H9 (cell line): ENCODE data around the gene RERE. TPM values are rescaled to one million over a fixed set of nuclear protein-coding genes. Genes with fewer than 3 reads are reported as not detected.

ENCODE experiments used
- DNase-seq: peaks from one replicate; pipeline ENCODE4 v3.0.0-alpha.2; 2017
- H2AFZ ChIP-seq: one replicate; pipeline ENCODE4 v1.6.1; 2013; ENCODE audit warnings: mild to moderate bottlenecking, low read length, control low read depth, moderate library complexity
- H2AK5ac ChIP-seq: 2 replicates; pipeline ENCODE4 v1.6.1; 2013; ENCODE audit warnings: low read length, control low read depth, mixed read lengths; ENCODE audit not compliant: insufficient read length
- H2BK120ac ChIP-seq: one replicate; pipeline ENCODE4 v1.6.1; 2013; ENCODE audit warnings: low read depth, mild to moderate bottlenecking, low read length, control low read depth, inconsistent platforms; ENCODE audit not compliant: poor library complexity, severe bottlenecking
- H2BK12ac ChIP-seq: 2 replicates; pipeline ENCODE4 v1.6.1; 2013; ENCODE audit warnings: low read length, control low read depth, mixed read lengths, low read depth; ENCODE audit not compliant: insufficient read length
- H2BK15ac ChIP-seq: 2 replicates; pipeline ENCODE4 v1.6.1; 2013; ENCODE audit warnings: low read depth, low read length, control low read depth
- H2BK20ac ChIP-seq: one replicate; pipeline ENCODE4 v1.6.1; 2013; ENCODE audit warnings: low read depth, mild to moderate bottlenecking, low read length, control low read depth, inconsistent platforms; ENCODE audit not compliant: poor library complexity, severe bottlenecking
- H2BK5ac ChIP-seq: 2 replicates; pipeline ENCODE4 v1.6.1; 2013; ENCODE audit warnings: low read length, control low read depth, mixed read lengths; ENCODE audit not compliant: insufficient read length
- H3K14ac ChIP-seq: 2 replicates; pipeline ENCODE4 v1.6.1; 2013; ENCODE audit warnings: low read length, control low read depth; ENCODE audit not compliant: insufficient read depth
- H3K18ac ChIP-seq: 2 replicates; pipeline ENCODE4 v1.6.1; 2013; ENCODE audit warnings: low read depth, mild to moderate bottlenecking, mixed read lengths, low read length, control low read depth; ENCODE audit not compliant: insufficient read length
- H3K23ac ChIP-seq: 2 replicates; pipeline ENCODE4 v1.6.1; 2013; ENCODE audit warnings: low read length, control low read depth, mixed read lengths, low read depth; ENCODE audit not compliant: insufficient read length
- H3K23me2 ChIP-seq: 2 replicates; pipeline ENCODE4 v1.6.1; 2013; ENCODE audit warnings: low read depth, mild to moderate bottlenecking, mixed read lengths, low read length, control low read depth; ENCODE audit not compliant: insufficient read length, poor library complexity, severe bottlenecking
- H3K27ac ChIP-seq: 2 replicates; pipeline ENCODE4 v1.5.1; 2013; ENCODE audit warnings: low read length, control low read depth, mixed read lengths, low read depth; ENCODE audit not compliant: insufficient read length
- H3K27me3 ChIP-seq: 2 replicates; pipeline ENCODE4 v1.6.1; 2013; ENCODE audit warnings: low read length, control low read depth, inconsistent platforms; ENCODE audit not compliant: insufficient read depth
- H3K4ac ChIP-seq: 2 replicates; pipeline ENCODE4 v1.6.1; 2013; ENCODE audit warnings: low read depth, mild to moderate bottlenecking, control low read depth, inconsistent platforms, low read length, moderate library complexity
- H3K4me1 ChIP-seq: 2 replicates; pipeline ENCODE4 v1.6.1; 2013; ENCODE audit warnings: low read length, control low read depth, inconsistent platforms; ENCODE audit not compliant: insufficient read depth
- H3K4me2 ChIP-seq: 2 replicates; pipeline ENCODE4 v1.6.1; 2013; ENCODE audit warnings: low read length, control low read depth, mixed read lengths; ENCODE audit not compliant: insufficient read length, insufficient read depth
- H3K56ac ChIP-seq: 2 replicates; pipeline ENCODE4 v1.6.1; 2013; ENCODE audit warnings: low read depth, mild to moderate bottlenecking, mixed read lengths, low read length, control low read depth; ENCODE audit not compliant: insufficient read length
- H3K79me1 ChIP-seq: 2 replicates; pipeline ENCODE4 v1.6.1; 2013; ENCODE audit warnings: low read depth, mild to moderate bottlenecking, moderate library complexity, low read length, control low read depth, inconsistent platforms; ENCODE audit not compliant: insufficient read depth, poor library complexity, severe bottlenecking
- H3K79me2 ChIP-seq: 2 replicates; pipeline ENCODE4 v1.6.1; 2013; ENCODE audit warnings: low read length, control low read depth, inconsistent platforms; ENCODE audit not compliant: insufficient read depth
- H3K9ac ChIP-seq: 2 replicates; pipeline ENCODE4 v1.6.1; 2013; ENCODE audit warnings: low read length, control low read depth, mixed read lengths; ENCODE audit not compliant: insufficient read length; ENCODE audit errors: extremely low read depth
- H3K9me3 ChIP-seq: one replicate; pipeline ENCODE4 v1.6.1; 2013; ENCODE audit warnings: low read depth, low read length, inconsistent platforms; ENCODE audit not compliant: control insufficient read depth
- H3T11ph ChIP-seq: one replicate; pipeline ENCODE4 v1.6.1; 2013; ENCODE audit warnings: mild to moderate bottlenecking, low read length, control low read depth, inconsistent platforms
- H4K20me1 ChIP-seq: one replicate; pipeline ENCODE4 v1.6.1; 2013; ENCODE audit not compliant: control insufficient read depth, insufficient read length, insufficient read depth
- H4K5ac ChIP-seq: 2 replicates; pipeline ENCODE4 v1.6.1; 2013; ENCODE audit warnings: low read depth, mild to moderate bottlenecking, mixed read lengths, low read length, control low read depth; ENCODE audit not compliant: insufficient read length
- H4K8ac ChIP-seq: replicated peaks from 2 replicates; pipeline ENCODE4 v1.6.1; 2013; ENCODE audit warnings: low read length, control low read depth, mixed read lengths, low read depth; ENCODE audit not compliant: insufficient read length
- H4K91ac ChIP-seq: 2 replicates; pipeline ENCODE4 v1.6.1; 2013; ENCODE audit warnings: low read depth, mild to moderate bottlenecking, moderate library complexity, mixed read lengths, low read length, control low read depth; ENCODE audit not compliant: insufficient read length
- H3K27ac Mint-ChIP-seq, 3 experiments: 2 replicates in 2 of 3; 3 replicates in 1 of 3; pipeline ENCODE4 v1.8.0; 2020 to 2021; ENCODE audit warnings: mixed read lengths in 3 of 3, mild to moderate bottlenecking in 1 of 3, moderate library complexity in 1 of 3
- H3K27me3 Mint-ChIP-seq: 2 replicates; pipeline ENCODE4 v1.8.0; 2021; ENCODE audit warnings: low read depth, mild to moderate bottlenecking, moderate library complexity, mixed read lengths
- H3K36me3 Mint-ChIP-seq, 3 experiments: 2 replicates in 2 of 3; 3 replicates in 1 of 3; pipeline ENCODE4 v1.8.0; 2020 to 2021; ENCODE audit warnings: low read depth in 3 of 3, mixed read lengths in 3 of 3; ENCODE audit not compliant: insufficient read depth in 1 of 3
- H3K4me1 Mint-ChIP-seq, 2 experiments: 2 replicates each; pipeline ENCODE4 v1.8.0; 2020; ENCODE audit warnings: mixed read lengths in 2 of 2
- H3K4me3 Mint-ChIP-seq, 2 experiments: 2 replicates in 1 of 2; 3 replicates in 1 of 2; pipeline ENCODE4 v1.8.0; 2020 to 2021; ENCODE audit warnings: mild to moderate bottlenecking in 2 of 2, mixed read lengths in 2 of 2, moderate library complexity in 1 of 2
- H3K9me3 Mint-ChIP-seq, 2 experiments: 2 replicates in 1 of 2; 3 replicates in 1 of 2; pipeline ENCODE4 v1.8.0; 2020; ENCODE audit warnings: mild to moderate bottlenecking in 2 of 2, mixed read lengths in 2 of 2, moderate library complexity in 1 of 2
- WGBS: extraction: QIAGEN DNeasy Blood & Tissue Kit; methylation state at CpG from one replicate; pipeline ENCODE4 v1.1.7; 2013; ENCODE audit warnings: missing lambda C conversion rate, low lambda C conversion rate, mixed read lengths; ENCODE audit not compliant: insufficient read length; ENCODE audit errors: extremely low coverage; 5-methylcytosine and 5-hydroxymethylcytosine counted together
- total RNA-seq: library from RNA; stranded (reverse); gene quantifications from 2 replicates; pipeline ENCODE4 v1.2.1, GENCODE V29; 2021
- TF ChIP-seq, protein P1 (sequence below): fragments of 200-600 bp; sonication (generic); conservative IDR thresholded peaks from 3 replicates; pipeline ENCODE4 v1.8.0; 2021; ENCODE audit warnings: antibody characterized with exemption, mild to moderate bottlenecking

RERE gene
- total RNA-seq, 1 experiment from 2014 or later = 103 TPM

DNA sequence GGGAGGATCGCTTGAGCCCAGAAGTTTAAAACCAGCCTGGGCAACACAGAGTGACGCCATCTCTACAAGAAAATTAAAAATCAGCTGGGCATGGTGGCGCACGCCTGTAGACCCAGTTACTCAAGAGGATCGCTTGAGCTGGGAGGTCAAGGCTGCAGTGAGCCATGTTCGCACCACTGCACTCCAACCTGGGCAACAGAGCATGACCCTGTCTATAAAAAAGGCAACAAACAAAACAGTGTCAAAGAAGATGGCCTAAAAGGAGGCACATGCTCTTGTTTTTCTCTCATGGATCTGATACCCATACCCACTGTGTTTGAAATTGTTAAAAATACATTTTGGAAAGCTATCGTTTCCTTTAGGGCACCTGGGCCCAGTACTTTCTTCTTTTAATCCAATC, 307.9 kb downstream of the RERE start:
- H3K4me2 ChIP-seq = no peak overlapping the region
- no peaks in the 10 kb centered on the region for H3K27me3 ChIP-seq
- H2AK5ac ChIP-seq = no peak overlapping the region
- no peak overlapping the region for H2BK12ac ChIP-seq
- Mint-ChIP-seq H3K27me3 (no peaks in the 10 kb centered on the region), H3K4me1 (peaks cover 12 to 16% of the 10 kb centered on the region in 2 experiments), H3K36me3 (peaks cover 11 to 32% (median 23%) of the 10 kb centered on the region in 3 experiments; a peak in 6 of 7 replicates), H3K27ac (peak overlapping the region in 1 of 3 experiments; percentile 6; a peak in 2 of 7 replicates), H3K9me3 (no peaks in the 10 kb centered on the region), H3K4me3 (no peak overlapping the region)
- H2BK15ac ChIP-seq = no peak overlapping the region
- TF ChIP-seq, protein P1, sequence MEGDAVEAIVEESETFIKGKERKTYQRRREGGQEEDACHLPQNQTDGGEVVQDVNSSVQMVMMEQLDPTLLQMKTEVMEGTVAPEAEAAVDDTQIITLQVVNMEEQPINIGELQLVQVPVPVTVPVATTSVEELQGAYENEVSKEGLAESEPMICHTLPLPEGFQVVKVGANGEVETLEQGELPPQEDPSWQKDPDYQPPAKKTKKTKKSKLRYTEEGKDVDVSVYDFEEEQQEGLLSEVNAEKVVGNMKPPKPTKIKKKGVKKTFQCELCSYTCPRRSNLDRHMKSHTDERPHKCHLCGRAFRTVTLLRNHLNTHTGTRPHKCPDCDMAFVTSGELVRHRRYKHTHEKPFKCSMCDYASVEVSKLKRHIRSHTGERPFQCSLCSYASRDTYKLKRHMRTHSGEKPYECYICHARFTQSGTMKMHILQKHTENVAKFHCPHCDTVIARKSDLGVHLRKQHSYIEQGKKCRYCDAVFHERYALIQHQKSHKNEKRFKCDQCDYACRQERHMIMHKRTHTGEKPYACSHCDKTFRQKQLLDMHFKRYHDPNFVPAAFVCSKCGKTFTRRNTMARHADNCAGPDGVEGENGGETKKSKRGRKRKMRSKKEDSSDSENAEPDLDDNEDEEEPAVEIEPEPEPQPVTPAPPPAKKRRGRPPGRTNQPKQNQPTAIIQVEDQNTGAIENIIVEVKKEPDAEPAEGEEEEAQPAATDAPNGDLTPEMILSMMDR = no peak
- H3K4ac ChIP-seq = no peak overlapping the region
- H3K9me3 ChIP-seq = no peaks in the 10 kb centered on the region
- no peak overlapping the region for H4K5ac ChIP-seq
- H3K27ac ChIP-seq = no peak overlapping the region
- H3K4me1 ChIP-seq = no peaks in the 10 kb centered on the region
- H2AFZ ChIP-seq = no peak overlapping the region
- no peak overlapping the region for H3K18ac ChIP-seq
- H3K9ac ChIP-seq = no peak overlapping the region
- no peak overlapping the region for H2BK5ac ChIP-seq
- no peaks in the 10 kb centered on the region for H3K79me1 ChIP-seq
- no peak overlapping the region for H3K14ac ChIP-seq
- H3K23ac ChIP-seq = no peak overlapping the region
- H4K20me1 ChIP-seq = no peaks in the 10 kb centered on the region
- H3K79me2 ChIP-seq = no peaks in the 10 kb centered on the region; the same call in 1 of the 2 replicates
- no CpG with 5 or more reads among the region's 7 CpGs for WGBS
- H3K23me2 ChIP-seq = no peaks in the 10 kb centered on the region
- no peak overlapping the region for H2BK20ac ChIP-seq
- no peak overlapping the region for H2BK120ac ChIP-seq
- no peak overlapping the region for H4K91ac ChIP-seq
- H4K8ac ChIP-seq = no peak overlapping the region
- H3T11ph ChIP-seq = no peak overlapping the region
- H3K56ac ChIP-seq = no peak overlapping the region
- no peak for DNase-seq
